ENCODE measurements around the gene CNTNAP2. TPM values are rescaled to one million over a fixed set of nuclear protein-coding genes. Genes with fewer than 3 reads are reported as not detected.

The CNTNAP2 gene
- total RNA-seq, 1 experiment from 2014 or later = 64.5 TPM

DNA sequence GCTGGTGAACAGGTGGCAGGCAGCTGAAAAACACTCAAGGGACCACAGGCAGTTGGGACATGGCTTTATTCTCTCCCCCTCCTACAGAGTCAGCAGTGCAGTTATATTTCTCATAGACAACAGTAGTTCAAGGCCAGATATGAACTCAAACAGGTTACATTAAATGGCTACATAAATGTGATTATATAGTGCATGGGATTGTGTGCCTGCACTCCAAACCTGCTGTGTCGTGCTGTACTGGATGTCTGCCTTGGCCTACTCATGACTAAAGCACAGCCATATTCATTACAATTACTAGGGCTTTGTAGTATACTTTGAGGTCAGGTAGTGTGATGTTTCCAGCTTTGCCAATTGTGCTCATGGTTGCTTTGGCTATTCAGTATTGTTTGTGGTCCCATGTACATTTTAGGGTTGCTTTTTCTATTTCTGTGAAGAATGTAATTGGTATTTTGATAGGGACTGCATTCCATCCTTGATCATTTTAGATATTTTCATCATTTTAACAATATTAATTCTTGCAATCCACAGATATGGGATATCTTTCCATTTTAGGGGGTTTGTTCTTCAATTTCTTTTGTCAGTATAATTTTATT lies 393.6 kb downstream of the CNTNAP2 start:
- Histone ChIP-seq H3K23ac (ENCODE audit: insufficient read length, low read depth, low read length) (no peak overlapping the region), H3K4ac (ENCODE audit: low read depth, low read length) (no peak overlapping the region), H3K23me2 (ENCODE audit: insufficient read length, low read depth, low read length, poor library complexity, severe bottlenecking) (no peaks in the 10 kb centered on the region), H2BK120ac (ENCODE audit: low read depth, low read length, poor library complexity, severe bottlenecking) (no peak overlapping the region), H2BK15ac (ENCODE audit: low read depth, low read length) (no peak overlapping the region; the same call in 1 of the 2 replicates), H3K4me2 (ENCODE audit: insufficient read depth, insufficient read length, low read length) (no peak overlapping the region), H3K27ac (ENCODE audit: insufficient read length, low read depth, low read length) (no peak overlapping the region), H3K27me3 (ENCODE audit: insufficient read depth, low read length) (no peaks in the 10 kb centered on the region), H3K79me2 (ENCODE audit: insufficient read depth, low read length) (no peaks in the 10 kb centered on the region), H2BK20ac (ENCODE audit: low read depth, low read length, poor library complexity, severe bottlenecking) (no peak overlapping the region), H3K14ac (ENCODE audit: insufficient read depth, low read length) (no peak overlapping the region), H4K91ac (ENCODE audit: insufficient read length, low read depth, low read length) (no peak overlapping the region), H4K5ac (ENCODE audit: insufficient read length, low read depth, low read length) (no peak overlapping the region), H3K18ac (ENCODE audit: insufficient read length, low read depth, low read length) (no peak overlapping the region), H4K20me1 (ENCODE audit: control insufficient read depth, insufficient read depth, insufficient read length) (no peaks in the 10 kb centered on the region), H3K4me1 (ENCODE audit: insufficient read depth, low read length) (no peaks in the 10 kb centered on the region), H3K56ac (ENCODE audit: insufficient read length, low read depth, low read length) (no peak overlapping the region), H2AFZ (ENCODE audit: low read length) (no peak overlapping the region), H3K9me3 (ENCODE audit: control insufficient read depth, low read depth, low read length) (peaks cover 12% of the 10 kb centered on the region), H2AK5ac (ENCODE audit: insufficient read length, low read length) (no peak overlapping the region), H3K9ac (ENCODE audit: extremely low read depth, insufficient read length, low read length) (no peak overlapping the region), H2BK5ac (ENCODE audit: insufficient read length, low read length) (no peak overlapping the region), H3T11ph (ENCODE audit: low read length) (no peak overlapping the region), H3K79me1 (ENCODE audit: insufficient read depth, low read depth, low read length, poor library complexity, severe bottlenecking) (no peaks in the 10 kb centered on the region), H2BK12ac (ENCODE audit: insufficient read length, low read depth, low read length) (no peak overlapping the region), H4K8ac (replicated peaks; ENCODE audit: insufficient read length, low read depth, low read length) (no peak overlapping the region)
- H3K4me1 Mint-ChIP-seq = no peaks in the 10 kb centered on the region
- WGBS (ENCODE audit: extremely low coverage, insufficient read length, low lambda C conversion rate) = no CpG with 5 or more reads among the region's 1 CpG
- peaks cover 47 to 56% of the 10 kb centered on the region in 2 experiments for H3K9me3 Mint-ChIP-seq
- no peak for DNase-seq
- H3K36me3 Mint-ChIP-seq (ENCODE audit: insufficient read depth in 1 of 3, low read depth in 3 of 3) = peaks cover 11 to 51% (median 23%) of the 10 kb centered on the region in 3 experiments
- H3K27me3 Mint-ChIP-seq (ENCODE audit: low read depth) = no peaks in the 10 kb centered on the region
- no peak overlapping the region for H3K4me3 Mint-ChIP-seq
- H3K27ac Mint-ChIP-seq = no peak overlapping the region
- no peak for TF ChIP-seq CTCF (conservative IDR thresholded peaks at IDR 0.05)
